ENCODE measurements around the gene KDM4D.
"Not testable (repeated sequence)": the region's sequence is repeated elsewhere in the genome, so short reads cannot be mapped to it uniquely, and the experiment has no call there.

Gene KDM4D

GRCh38 chr11:95024958-95025357 lies 51.4 kb downstream of the KDM4D start, which contains the start of gene KDM4E:
TSS of gene KDM4E (plus strand) at chr11:95025258. CDS start at chr11:95025558, 300 bp downstream.
- Histone ChIP-seq H3K79me2 (ENCODE audit: insufficient read depth, low read length) (no peaks in the 10 kb centered on the region), H2AFZ (ENCODE audit: low read depth, low read length, severe bottlenecking) (no peak within 1 kb of the TSS), H3K36me3 (ENCODE audit: low read length) (no peaks in the 10 kb centered on the region), H3K9me3 (ENCODE audit: insufficient read depth, low read length) (no peaks in the 10 kb centered on the region), H3K4me3 (ENCODE audit: insufficient read depth, low read length, poor library complexity, severe bottlenecking) (no peak within 1 kb of the TSS), H3F3A (ENCODE audit: insufficient read depth) (no peaks in the 10 kb centered on the region), H3K9me2 (replicated peaks; ENCODE audit: insufficient read depth, low read length) (no peaks in the 10 kb centered on the region), H3K4me2 (ENCODE audit: low read depth, low read length, poor library complexity, severe bottlenecking) (no peak within 1 kb of the TSS), H3K9ac (ENCODE audit: low read length) (no peak within 1 kb of the TSS), H4K20me1 (ENCODE audit: low read depth, low read length) (no peaks in the 10 kb centered on the region), H3K27me3 (ENCODE audit: low read length) (no peaks in the 10 kb centered on the region), H3K27ac (ENCODE audit: low read depth, low read length) (no peak within 1 kb of the TSS)
- no peak for TF ChIP-seq CTCF (IDR thresholded peaks at IDR 0.05; ENCODE audit: insufficient read depth, low read length, poor library complexity, severe bottlenecking)
- no peak for TF ChIP-seq EZH2phosphoT487 (conservative IDR thresholded peaks at IDR 0.05; ENCODE audit: low read length)

- H3F3A ChIP-seq (ENCODE audit: insufficient read depth); H3K36me3 ChIP-seq (ENCODE audit: low read length); H3K9ac ChIP-seq (ENCODE audit: low read length); H3K9me3 ChIP-seq (ENCODE audit: insufficient read depth, low read length); H2AFZ ChIP-seq (ENCODE audit: low read depth, low read length, severe bottlenecking); H3K79me2 ChIP-seq (ENCODE audit: insufficient read depth, low read length); H3K9me2 ChIP-seq (replicated peaks; ENCODE audit: insufficient read depth, low read length); H3K4me2 ChIP-seq (ENCODE audit: low read depth, low read length, poor library complexity, severe bottlenecking); H3K27ac ChIP-seq (ENCODE audit: low read depth, low read length); H4K20me1 ChIP-seq (ENCODE audit: low read depth, low read length); H3K27me3 ChIP-seq (ENCODE audit: low read length); H3K4me3 ChIP-seq (ENCODE audit: insufficient read depth, low read length, poor library complexity, severe bottlenecking): not testable (repeated sequence)
Measured at GRCh38 chr11:95025594-95025993, 52.1 kb downstream of the KDM4D start.

GRCh38 chr11:95028357-95028756 lies 54.8 kb downstream of the KDM4D start:
- Histone ChIP-seq H3K36me3 (ENCODE audit: low read length) (no peaks in the 10 kb centered on the region), H3K27ac (ENCODE audit: low read depth, low read length) (no peak overlapping the region), H3K79me2 (ENCODE audit: insufficient read depth, low read length) (no peaks in the 10 kb centered on the region), H3K9me3 (ENCODE audit: insufficient read depth, low read length) (no peaks in the 10 kb centered on the region), H3K9ac (ENCODE audit: low read length) (no peak overlapping the region), H3K4me3 (ENCODE audit: insufficient read depth, low read length, poor library complexity, severe bottlenecking) (no peak overlapping the region), H4K20me1 (ENCODE audit: low read depth, low read length) (no peaks in the 10 kb centered on the region), H3K4me2 (ENCODE audit: low read depth, low read length, poor library complexity, severe bottlenecking) (no peak overlapping the region), H3F3A (ENCODE audit: insufficient read depth) (no peaks in the 10 kb centered on the region), H3K27me3 (ENCODE audit: low read length) (no peaks in the 10 kb centered on the region), H2AFZ (ENCODE audit: low read depth, low read length, severe bottlenecking) (no peak overlapping the region), H3K9me2 (replicated peaks; ENCODE audit: insufficient read depth, low read length) (no peaks in the 10 kb centered on the region)
- TF ChIP-seq EZH2phosphoT487 (conservative IDR thresholded peaks at IDR 0.05; ENCODE audit: low read length), result no peak
- TF ChIP-seq CTCF (IDR thresholded peaks at IDR 0.05; ENCODE audit: insufficient read depth, low read length, poor library complexity, severe bottlenecking), result no peak

GRCh38 chr11:95033051-95033450 lies 59.5 kb downstream of the KDM4D start:
- Histone ChIP-seq H3K27me3 (ENCODE audit: low read length) (no peaks in the 10 kb centered on the region), H3F3A (ENCODE audit: insufficient read depth) (no peaks in the 10 kb centered on the region), H3K9me2 (replicated peaks; ENCODE audit: insufficient read depth, low read length) (no peaks in the 10 kb centered on the region), H4K20me1 (ENCODE audit: low read depth, low read length) (no peaks in the 10 kb centered on the region), H3K9me3 (ENCODE audit: insufficient read depth, low read length) (no peaks in the 10 kb centered on the region), H3K27ac (ENCODE audit: low read depth, low read length) (no peak overlapping the region), H3K4me3 (ENCODE audit: insufficient read depth, low read length, poor library complexity, severe bottlenecking) (no peak overlapping the region), H3K79me2 (ENCODE audit: insufficient read depth, low read length) (no peaks in the 10 kb centered on the region), H3K9ac (ENCODE audit: low read length) (no peak overlapping the region), H2AFZ (ENCODE audit: low read depth, low read length, severe bottlenecking) (no peak overlapping the region), H3K36me3 (ENCODE audit: low read length) (no peaks in the 10 kb centered on the region), H3K4me2 (ENCODE audit: low read depth, low read length, poor library complexity, severe bottlenecking) (no peak overlapping the region)
- TF ChIP-seq EZH2phosphoT487 (conservative IDR thresholded peaks at IDR 0.05; ENCODE audit: low read length), result no peak
- TF ChIP-seq CTCF (IDR thresholded peaks at IDR 0.05; ENCODE audit: insufficient read depth, low read length, poor library complexity, severe bottlenecking), result no peak

All from SU-DHL-6 (cell line).